Activated CD8-positive, alpha-beta memory T cell treated with anti-CD3 and anti-CD28 coated beads for 1 hour (primary cell): ENCODE measurements around the gene MTA2.
"Not testable (repeated sequence)": the region's sequence is repeated elsewhere in the genome, so short reads cannot be mapped to it uniquely, and the experiment has no call there.

ENCODE experiments used
- DNase-seq, 2 donors: peaks; one replicate each; pipeline ENCODE4 v3.0.0-alpha.2; 2020; ENCODE audit warnings: low read depth in 1 of 2; ENCODE audit errors: extremely low read depth in 1 of 2

MTA2 gene

DNA sequence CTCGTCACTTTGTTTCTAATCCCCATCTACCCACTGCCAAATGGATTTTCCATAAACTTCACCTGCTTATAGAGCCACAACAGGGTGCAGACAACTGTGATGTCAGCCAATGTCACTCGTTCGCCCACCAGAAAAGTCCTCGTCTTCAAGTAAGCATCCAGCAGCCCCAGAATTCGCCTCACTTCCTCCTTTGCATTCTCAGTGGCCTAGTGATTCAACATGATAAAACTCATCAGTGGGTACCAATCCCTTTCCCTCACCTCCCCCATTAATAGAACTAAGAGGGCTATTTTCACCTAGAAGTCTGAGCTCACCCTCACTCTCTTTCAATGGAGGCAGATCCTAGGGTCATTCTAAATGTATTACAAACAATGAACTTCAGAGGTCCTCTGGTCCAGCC is 30.8 kb downstream of the MTA2 start:
- not testable (repeated sequence) for DNase-seq

DNA sequence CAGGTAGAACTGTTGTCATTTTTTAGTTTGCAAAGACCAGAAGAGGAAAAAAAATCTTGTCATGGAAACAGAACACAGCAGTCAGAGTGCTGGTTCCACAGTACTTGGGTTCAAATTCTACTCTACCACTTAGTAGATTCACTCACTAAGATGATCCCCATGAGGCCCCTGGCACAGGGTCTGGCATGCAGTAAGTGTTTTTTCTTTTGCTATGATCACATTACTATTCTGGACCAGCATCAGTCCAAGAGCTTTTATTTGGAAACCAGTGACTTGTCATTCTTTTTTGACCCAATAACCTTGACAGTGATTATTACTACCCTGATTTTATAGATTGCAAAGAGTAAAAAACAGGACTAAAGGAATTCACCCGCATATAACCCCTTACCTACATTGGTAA is 32.1 kb downstream of the MTA2 start:
- no peak for DNase-seq

DNA sequence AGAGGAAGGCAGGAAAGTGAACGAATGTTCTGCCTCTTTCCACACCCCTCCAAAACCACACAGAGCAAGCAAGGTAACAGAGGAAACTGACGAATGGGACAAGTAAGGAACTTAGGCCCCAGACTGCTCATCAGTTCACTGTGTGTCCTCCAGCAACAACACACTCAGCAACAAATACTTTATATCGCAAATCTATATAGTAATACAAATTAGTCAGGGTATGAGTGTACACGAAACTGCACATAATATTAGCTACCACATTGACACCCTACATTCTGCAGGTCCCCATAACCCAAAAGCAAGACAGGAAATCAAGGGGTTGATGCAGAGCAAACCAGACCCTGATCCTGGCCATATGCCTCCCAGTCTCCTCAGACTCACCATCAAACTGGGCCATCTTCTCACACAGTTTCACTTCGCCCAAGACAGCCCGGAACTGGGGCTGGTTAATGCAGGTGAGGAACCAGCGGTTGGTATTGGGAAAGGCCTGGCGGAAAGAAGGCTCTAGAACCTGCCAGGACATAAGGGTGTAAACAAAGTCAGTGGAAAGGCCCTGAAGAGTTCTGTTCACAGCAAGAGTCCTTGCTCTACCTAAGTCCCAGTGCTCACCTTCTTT is 34.5 kb downstream of the MTA2 start:
- no peak for DNase-seq

DNA sequence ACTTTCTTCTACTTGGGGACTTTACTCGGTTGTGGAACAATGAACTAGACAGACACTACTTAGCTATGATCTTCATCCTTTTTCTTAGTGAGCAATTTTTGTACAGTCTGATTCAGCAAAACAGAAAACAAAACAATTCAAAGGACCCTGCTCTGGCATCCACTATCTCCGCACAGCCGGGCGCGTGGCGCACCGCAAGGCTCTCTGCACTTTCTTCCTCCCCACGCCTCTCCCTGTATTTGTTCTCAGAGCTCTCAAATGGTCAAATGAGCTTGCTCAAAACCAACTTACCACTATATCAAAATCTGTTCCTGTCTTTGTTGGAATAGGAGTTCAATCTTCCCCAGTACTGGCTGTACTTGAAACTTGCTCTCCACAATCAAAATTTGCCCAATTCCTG is 35.4 kb downstream of the MTA2 start:
- no peak for DNase-seq

DNA sequence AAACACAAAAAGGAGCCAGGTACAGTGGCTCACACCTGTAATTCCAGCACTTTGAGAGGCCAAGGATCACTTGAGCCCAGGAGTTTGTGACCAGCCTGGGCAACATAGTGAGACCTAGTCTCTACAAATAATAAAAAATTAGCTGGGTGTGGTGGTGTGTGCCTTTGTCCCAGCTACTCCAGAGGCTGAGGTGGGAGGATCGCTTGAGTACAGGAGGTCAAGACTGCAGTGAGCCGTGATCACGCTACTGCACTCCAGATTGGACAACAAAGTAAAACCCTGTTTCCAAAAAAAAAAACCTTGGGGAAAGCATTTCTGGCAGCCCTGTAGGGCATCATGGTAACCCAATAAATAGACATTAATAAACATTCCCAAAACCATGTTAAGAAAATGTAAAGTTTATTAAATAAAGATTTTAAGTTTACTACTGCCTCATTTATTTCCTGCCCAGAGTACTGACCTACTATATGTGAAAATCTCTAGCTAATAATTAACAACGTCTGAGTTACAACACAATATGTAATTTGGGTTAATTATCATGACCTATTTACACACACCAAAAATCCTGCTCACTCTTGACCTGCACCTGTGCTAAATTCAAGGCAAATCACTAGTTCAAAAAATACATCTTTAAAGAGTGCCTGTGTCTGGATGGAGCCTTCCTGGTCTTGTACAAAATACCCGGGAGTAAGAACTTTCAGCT is 36.4 kb downstream of the MTA2 start:
- DNase-seq = no peak

DNA sequence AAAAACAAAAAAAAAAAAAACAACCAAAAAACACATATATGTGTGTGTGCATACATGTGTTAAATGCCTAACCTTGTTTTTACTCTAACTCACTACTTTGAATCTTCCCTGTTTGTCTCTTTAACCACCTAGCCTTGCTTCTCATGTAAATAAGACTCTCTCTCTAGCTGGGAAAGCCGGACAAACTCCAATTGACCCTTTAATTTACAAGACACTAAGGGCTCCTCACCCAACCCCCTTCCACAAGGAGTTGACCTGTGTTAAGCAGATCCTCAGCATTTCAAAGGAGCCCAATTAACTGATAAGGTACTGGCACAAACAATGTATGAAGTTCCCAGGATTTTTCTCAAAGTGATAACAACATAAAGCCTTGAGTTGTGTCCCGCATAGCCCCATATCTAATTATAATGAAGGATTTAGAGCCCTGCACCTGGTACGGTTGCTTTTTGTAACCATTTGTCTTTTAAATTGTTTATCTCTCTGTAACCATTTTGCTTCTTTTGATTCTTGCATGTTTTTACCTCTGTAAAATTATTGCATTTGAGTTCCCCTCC is 39.9 kb downstream of the MTA2 start:
- DNase-seq = not testable (repeated sequence)

DNA sequence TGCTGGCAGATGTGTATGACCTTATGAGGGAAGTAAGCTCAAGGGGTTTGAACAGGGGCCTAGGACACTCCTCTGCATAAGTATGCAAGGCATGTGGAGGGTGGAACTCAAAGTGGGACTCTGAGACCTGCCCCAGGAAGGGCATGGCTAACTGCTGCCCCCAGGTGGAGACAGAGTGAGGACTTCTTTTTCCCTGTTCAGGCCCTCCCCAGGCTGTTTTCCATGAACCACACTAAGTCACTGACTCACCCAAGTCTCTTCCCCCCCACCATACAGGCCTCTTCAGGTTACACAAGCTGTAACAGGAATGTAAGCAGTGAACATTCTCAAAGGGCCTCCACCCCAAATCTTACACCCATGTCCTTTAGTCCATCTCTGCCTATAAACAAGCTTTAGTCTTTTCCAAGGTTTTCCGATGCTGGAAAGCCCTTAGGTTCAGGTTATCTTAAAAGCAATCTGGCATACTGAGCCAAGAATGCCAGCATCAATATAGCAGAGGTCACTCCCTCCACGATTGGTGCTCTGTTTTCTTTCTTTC is 41.0 kb downstream of the MTA2 start:
- peak; percentile 70 to 77 for DNase-seq

DNA sequence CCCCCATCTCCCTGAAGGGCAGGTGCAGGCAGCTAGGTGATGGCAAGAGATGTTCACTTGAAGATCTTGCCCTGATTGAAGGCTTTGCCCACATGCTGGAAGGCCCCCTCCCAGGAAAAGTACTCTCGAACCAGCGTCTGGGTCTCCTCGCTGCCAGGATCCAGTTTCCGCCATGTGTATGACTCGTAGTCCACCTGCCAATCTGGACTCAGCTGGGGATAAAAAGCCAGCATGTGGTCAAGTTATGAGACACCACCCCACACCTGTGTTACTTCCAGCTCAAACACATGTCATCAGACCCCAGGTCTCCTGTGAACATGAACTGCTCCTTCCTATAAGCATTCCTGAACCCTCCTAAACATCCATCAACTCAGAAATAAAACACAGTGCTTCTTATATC is 42.0 kb downstream of the MTA2 start:
- DNase-seq = not testable (repeated sequence)

DNA sequence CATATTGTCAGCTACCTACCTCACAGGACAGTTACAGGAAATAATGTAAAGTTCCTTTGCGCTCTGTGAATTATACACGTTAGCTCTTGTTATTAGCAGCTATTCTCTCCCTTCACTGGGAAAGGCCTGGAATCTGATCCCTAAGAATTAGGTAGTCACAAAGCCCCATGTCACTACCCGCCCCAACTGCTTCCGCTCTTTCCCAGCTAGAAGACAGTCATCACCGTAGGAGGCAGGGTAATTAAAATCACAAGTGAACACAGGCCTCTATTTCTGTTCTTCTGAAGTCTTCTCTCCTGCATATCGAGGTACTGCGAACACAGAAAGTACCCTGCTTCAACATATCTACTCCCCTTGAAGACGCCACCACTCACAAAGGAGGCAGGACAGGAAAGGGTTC is 42.5 kb downstream of the MTA2 start:
- no peak for DNase-seq

DNA sequence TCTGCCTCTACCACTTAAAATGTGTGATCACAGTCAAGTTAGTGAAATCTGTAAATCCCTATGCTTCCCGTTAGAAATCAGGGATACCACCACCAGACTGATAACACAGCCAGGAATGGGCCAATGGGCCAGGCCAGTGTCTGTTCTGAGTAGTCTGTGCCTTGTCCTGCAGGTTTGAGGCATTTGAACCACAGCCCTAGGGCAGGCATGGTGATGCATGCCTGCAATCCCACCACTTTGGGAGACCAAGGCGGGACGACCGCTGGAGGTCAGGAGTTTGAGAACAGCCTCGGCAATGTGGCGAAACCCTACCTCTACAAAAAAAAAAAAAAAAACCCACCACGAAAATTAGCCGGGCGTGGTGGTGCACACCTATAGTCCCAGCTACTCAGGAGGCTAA is 43.0 kb downstream of the MTA2 start:
- DNase-seq = no peak

DNA sequence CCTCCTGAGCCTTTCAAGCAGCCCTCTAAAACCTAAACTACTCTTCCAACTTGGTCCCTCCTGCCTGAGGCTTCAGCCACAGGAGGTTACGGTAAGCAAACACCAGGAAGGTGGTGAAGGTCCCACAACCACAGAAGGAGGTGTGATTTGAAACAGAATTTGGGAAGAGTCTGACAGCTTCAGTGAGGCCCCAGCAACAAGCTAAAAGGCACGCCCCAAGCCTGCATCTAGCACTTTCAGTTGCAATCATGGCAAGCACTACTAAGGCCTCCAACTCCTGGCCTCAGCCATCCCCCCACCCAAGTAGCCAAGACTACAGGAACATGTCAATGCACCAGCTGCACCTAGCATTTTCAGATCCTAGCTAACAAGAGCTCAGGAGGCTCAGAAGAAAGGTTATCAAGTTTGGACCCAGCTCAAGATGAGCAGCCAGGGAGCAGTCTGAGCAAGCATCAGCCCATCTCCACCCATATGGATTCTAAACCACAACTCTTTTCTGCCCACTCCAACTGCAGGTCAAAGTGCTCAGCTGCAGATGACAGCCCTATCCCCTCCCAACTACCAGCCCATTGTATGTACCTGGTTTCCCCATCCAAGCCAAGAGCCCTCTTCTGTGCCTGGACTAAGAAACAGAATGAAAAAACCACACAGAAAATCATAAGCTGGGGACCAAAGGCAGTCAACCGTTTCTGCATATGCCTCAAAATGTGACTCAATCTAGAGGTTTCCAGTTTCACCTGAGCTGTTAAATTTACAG is 44.6 kb downstream of the MTA2 start:
- DNase-seq = no peak

DNA sequence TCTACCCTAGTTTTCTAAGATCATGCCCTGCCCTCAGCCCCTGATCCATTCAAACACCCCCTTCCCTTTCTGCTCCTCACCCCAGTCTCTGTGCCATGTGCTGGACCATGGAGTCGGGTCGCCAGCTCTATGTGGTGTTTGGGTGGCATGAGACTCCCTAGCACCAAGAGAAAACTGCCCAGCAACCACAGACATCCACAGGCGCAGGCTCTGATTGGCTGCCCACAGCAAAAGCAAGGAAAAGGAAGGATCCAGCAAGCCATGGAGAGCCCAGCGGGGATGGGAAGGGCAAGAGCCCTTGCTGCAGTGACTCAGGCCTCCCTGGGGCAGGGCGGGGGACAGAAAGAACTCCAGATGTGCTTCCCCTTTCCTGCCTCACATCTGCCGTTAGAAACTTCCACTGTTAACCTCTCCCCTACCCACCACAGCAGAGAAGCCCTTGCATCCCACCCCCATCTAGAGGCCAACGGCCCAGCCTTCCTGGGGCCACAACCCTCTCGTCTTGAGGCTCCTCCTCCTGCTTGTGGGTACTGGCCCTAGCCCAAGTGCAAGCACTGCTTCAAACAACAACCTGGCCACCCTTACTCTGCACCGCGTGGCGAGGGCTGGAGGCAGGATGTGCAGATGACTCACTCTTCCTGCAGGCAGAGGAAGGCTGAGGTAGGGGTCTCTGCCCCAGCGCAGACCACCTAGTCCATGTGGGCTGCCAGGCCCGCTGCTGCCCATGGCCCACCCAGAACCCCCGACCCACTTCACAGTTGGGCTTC is 45.4 kb downstream of the MTA2 start:
- peak; percentile 65 to 66 for DNase-seq

DNA sequence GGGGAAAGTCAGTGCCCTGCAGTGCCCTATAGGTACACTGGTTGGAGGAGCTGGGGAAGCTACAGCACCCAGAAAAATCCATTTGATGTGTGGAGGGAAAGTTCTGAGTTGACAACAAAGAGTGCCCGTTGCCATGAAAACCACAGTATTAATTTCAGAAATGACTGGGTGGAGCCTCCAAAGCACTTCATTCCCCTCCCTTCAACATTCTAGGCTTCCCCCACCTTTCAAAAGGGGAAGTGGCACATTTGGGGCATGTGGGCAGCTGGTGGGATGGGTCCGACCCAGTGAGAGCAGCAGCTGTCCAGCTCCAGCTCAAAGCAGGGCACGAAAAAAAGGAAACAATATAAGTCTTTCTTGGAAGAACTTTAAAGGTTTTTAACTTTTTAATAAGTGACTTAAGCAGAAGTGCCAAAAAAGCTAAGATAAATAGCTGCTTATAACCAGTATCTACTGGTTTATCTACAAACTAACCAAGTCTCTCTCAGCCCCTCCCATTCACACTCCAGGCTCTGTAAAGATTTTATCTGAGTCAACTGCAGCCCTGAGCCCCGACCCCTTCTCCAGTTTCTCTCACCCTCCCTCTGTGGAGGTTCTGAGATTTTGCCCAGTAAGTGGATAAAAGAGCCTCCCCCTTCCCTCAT is 46.1 kb downstream of the MTA2 start:
- DNase-seq = no peak

DNA sequence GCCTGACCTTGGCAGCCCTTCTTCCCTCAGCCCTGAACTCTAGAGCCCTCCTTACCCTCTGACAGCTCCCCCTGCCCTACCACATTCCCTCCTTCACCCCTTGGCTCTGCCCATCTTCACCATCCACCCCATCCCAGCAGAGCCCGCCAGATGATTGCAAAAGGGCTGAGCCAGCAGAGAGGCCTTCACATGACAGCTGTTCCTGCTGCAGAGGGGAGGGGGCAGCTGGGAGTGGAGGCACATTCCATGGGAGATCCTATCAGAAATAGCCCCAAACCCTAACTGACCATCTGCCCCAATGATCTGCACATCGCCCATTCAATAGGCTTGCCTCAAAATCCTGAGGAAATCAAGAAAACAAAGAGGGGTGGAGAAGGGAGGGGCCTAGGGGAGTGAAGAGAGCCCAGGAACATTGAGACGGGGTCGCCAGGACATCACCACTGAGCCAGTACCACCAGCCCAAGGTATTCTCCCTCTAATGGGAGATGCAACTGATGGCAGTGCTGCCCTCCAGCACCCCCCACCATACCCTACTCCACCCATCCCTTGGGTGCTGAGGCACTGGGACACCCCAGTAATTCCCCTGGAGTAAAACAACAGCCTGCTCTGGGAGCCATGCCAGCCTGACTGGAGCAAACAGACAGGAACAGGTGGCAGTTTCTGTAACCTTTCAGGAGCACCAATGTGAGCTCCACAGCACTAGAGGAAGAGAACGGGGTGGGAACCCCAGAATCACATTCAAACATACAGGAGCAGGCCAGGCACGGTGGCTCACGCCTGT is 47.1 kb downstream of the MTA2 start:
- DNase-seq = no peak

DNA sequence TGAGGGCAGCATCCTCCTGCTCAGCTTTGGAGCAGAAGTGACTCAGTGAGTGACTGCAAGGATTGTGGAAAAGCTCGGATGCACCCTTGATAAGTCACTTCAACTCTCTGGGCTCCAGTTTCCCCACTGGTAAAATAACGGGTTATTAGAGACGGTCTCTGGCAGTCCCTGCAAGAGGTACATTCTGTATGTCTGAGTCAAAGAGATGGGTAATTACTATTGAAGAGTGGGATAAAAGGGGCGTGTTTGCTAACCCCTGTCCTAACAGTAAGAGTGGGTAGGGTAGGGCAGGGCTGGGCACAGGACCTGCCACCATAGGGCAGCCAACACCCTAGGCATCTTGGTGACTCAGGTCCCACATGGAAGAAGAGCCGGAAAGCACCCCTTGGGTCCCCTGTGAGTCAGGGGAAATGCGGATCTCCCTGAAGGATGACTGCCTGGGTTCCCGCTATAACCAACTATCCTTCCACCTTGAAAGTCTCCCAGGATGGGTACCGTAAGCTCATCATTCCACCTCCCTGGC is 47.8 kb downstream of the MTA2 start:
- no peak for DNase-seq

DNA sequence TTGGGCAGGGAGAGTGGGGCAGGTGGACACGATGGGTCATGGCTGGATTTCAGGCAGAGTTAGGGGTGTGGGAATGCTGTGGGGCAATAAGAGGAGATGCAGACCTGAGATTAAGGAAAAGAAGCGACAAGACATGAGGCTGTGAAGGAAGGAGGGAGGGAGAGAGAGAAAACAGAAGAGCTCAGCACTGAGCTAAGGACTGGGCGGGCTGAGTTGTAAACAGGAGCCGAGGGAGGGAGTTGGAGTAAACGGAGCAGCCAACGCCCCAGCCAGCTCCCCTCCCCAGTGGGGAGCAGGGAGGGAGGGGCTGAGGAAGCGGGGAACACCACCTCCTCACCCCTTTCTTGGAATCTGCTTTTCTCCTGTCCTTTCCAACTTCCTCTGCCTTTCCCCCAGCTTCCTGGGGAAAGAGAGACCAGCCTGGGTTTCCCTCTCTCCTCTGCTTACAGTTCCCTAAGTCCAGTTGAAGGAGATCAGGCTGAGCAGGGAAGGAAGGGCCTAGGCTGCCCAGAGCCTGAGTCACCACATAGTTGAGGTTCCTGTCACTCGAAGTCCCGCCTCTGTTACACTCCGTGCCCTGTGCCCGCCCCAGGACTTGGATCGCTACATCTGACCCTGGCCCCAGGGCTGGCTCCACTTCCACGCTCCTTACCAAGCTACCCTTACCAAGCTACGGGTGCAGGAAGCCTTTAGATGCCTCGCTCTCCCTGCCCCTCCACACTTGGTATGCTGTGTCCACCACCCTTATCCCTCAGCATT is 48.4 kb downstream of the MTA2 start:
- DNase-seq = peak in 1 of 2 donors; percentile 39

DNA sequence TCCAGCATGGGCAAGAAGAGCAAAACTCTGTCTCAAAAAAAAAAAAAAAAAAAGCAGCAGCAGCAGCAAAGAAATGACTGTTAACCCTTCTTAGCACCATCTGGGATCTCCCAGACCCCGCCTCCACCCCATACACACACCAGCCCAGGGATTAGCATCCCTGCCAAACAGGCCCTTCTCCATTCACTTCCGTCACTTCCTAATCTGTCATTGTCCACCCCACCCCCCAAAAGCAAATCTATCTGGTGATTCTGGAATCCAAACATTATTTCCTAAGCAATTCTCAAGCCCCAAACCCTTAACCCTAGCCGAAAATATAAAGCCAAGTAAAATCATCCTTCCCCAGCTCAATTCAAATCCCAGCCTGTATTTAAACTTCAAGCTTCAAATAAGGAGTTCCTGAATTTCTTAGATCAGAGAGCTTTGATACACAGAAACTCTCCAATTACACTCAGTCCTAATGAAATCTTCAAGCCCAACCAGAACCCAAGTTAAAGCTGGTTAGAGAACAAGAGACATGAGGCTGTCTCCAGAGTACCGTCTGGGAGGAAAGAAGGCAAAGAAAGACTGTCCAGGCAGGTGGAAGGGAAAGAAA is 49.1 kb downstream of the MTA2 start:
- no peak for DNase-seq

DNA sequence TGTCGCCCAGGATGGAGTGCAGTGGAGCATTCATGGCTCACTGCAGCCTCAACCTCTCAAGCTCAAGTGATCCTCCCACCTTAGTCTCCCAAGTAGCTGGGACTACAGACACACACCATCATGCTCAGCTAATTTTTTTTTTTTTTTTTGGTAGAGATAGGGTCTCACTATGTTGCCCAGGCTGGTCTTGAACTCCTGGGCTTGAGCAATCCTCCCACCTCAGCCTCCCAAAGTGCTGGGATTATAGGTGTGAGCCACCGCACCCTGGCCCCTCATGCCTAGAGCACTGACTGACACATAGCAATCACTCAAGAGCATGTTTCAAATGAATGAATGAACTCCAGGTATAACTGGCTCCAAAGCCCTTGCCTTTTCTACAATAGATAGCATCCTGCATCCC is 51.2 kb downstream of the MTA2 start:
- DNase-seq = not testable (repeated sequence)
